GM23338 (cell line): ENCODE results near the gene GPR33. TPM values are rescaled to one million over a fixed set of nuclear protein-coding genes. Genes with fewer than 3 reads are reported as not detected.

Experiments used
- CREB1 ChIP-seq: fragments of 250-450 bp; sonication (Bioruptor Pico); IDR thresholded peaks from 2 replicates; pipeline ENCODE4 v1.5.0; 2020; ENCODE audit warnings: low read depth, mild to moderate bottlenecking, moderate library complexity
- CTCF ChIP-seq, 2 experiments: fragments of 200-600 bp in 1 of 2; sonication (generic) in 1 of 2; conservative IDR thresholded peaks; 2 replicates each; pipeline versions ENCODE4 v1.5.1 to v1.6.1; 2016 to 2017; ENCODE audit warnings: antibody characterized with exemption in 2 of 2, low read depth in 2 of 2, mild to moderate bottlenecking in 2 of 2, moderate library complexity in 1 of 2
- EZH2 ChIP-seq: fragments of 200-600 bp; sonication (generic); IDR thresholded peaks from one replicate; pipeline ENCODE4 v1.8.0; 2017; ENCODE audit warnings: antibody characterized with exemption, mild to moderate bottlenecking, low read depth; ENCODE audit not compliant: unreplicated experiment
- EZH2phosphoT487 ChIP-seq: fragments of 200-600 bp; sonication (generic); IDR thresholded peaks from one replicate; pipeline ENCODE4 v1.8.1; 2018; ENCODE audit warnings: antibody characterized with exemption; ENCODE audit not compliant: unreplicated experiment
- JUNB ChIP-seq: IDR thresholded peaks from one replicate; pipeline ENCODE4 v1.6.1; 2016; ENCODE audit warnings: antibody characterized with exemption; ENCODE audit not compliant: unreplicated experiment
- NANOG ChIP-seq: IDR thresholded peaks from 2 replicates; pipeline ENCODE4 v1.6.1; 2016; ENCODE audit warnings: antibody characterized with exemption, borderline replicate concordance
- POLR2AphosphoS5 ChIP-seq: IDR thresholded peaks from 2 replicates; pipeline ENCODE4 v1.6.1; 2016; ENCODE audit warnings: antibody characterized with exemption, low read depth
- REST ChIP-seq: IDR thresholded peaks from one replicate; pipeline ENCODE4 v1.6.1; 2018; ENCODE audit warnings: antibody characterized with exemption; ENCODE audit not compliant: unreplicated experiment
- STAT1 ChIP-seq: IDR thresholded peaks from one replicate; pipeline ENCODE4 v1.6.1; 2016; ENCODE audit warnings: antibody characterized with exemption; ENCODE audit not compliant: unreplicated experiment
- ZNF114 ChIP-seq: fragments of 250-450 bp; sonication (Bioruptor Pico); IDR thresholded peaks from 2 replicates; pipeline ENCODE4 v1.5.0; 2020; ENCODE audit warnings: mild to moderate bottlenecking, moderate library complexity
- ZNF331 ChIP-seq: fragments of 250-450 bp; sonication (Bioruptor Pico); IDR thresholded peaks from 2 replicates; pipeline ENCODE4 v1.5.0; 2020; ENCODE audit warnings: low read depth, mild to moderate bottlenecking, moderate library complexity
- ZNF462 ChIP-seq: fragments of 250-450 bp; sonication (Bioruptor Pico); IDR thresholded peaks from 2 replicates; pipeline ENCODE4 v1.5.0; 2020; ENCODE audit warnings: mild to moderate bottlenecking, moderate library complexity
- polyA plus RNA-seq: library from polyadenylated mRNA; unstranded; fragments of >200 nt; fragmentation: Nextera tagmentation; extraction: Ambion mirVana; gene quantifications from 2 replicates; pipeline ENCODE4 v1.2.1, GENCODE V29; 2016
- total RNA-seq: library from RNA; depleted of rRNA; stranded (reverse); fragments of >200 nt; shearing (Covaris generic); gene quantifications from 2 replicates; pipeline ENCODE4 v1.2.3, GENCODE V29; 2014

The GPR33 gene
- total and polyA plus RNA-seq, 2 experiments from 2014 or later: not detected

- no peak for TF ChIP-seq ZNF462
- TF ChIP-seq CREB1 (CRISPR knock-in tag): no peak
- TF ChIP-seq ZNF114 (CRISPR knock-in tag): no peak
- TF ChIP-seq POLR2AphosphoS5: no peak
- TF ChIP-seq JUNB: no peak
- TF ChIP-seq CTCF (conservative IDR thresholded peaks at IDR 0.05; ENCODE audit: low read depth in 2 of 2): no peak
- TF ChIP-seq NANOG: no peak
- no peak for TF ChIP-seq STAT1
- TF ChIP-seq ZNF331 (CRISPR knock-in tag): no peak
- TF ChIP-seq EZH2phosphoT487: no peak
- TF ChIP-seq EZH2: no peak
- TF ChIP-seq REST: no peak
Observed at GRCh38 chr14:31530136-31530535, 42.3 kb upstream of the GPR33 start (continued).
